ENCODE measurements around the gene ARMCX6. TPM values are rescaled to one million over a fixed set of nuclear protein-coding genes. Genes with fewer than 3 reads are reported as not detected.

Gene ARMCX6
- total RNA-seq, result 10 to 100 TPM; 20.3 to 25.6 TPM

DNA sequence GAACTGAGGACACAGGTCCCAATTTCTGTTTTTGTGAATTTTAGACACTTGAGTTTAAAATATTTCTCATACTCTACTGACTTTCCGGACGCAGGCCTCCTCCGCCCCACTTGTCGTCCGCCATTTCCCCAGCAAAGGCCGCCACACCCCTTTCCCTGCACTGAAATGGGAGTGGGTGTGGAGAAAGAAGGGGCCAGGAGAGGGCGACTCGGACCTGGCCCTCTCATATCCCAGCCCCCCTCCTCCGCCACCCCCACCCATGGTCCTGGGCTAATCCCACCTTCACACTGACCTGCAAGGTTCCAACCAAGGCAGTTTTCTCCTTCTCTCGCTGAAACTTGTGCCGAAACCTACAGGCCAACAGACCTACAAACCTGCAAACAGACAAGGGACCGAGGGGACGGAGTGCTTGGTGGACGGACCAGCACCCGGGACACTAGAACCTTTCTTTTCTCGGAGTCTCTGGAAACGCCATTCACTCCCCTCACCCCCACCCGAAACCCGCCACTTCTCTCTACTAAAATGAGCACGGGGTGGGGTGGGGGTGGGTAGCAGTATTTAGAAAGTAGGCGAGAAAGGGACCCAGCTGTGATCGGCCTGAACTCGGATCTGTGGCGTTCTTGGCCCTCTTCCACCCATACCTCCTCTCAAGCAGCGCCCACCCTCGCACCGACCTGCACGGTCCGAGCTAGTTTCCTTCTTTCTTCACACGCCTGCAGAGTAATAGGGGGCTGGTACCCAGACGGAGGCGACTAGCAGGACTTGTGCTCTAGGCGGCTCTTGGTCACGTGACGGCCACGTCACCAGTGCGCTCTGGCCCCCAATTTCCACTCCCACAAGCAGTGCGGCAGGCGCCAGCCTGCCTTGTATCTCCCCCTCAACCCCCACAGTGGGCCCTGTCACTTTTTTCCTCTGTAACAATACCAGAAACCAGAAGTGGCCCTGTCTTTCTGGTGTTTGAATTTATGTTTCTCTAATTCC is at the start of gene ARMCX6:
Gene ARMCX6 (minus strand): TSS at position 790 of the 981 bp plus-strand sequence. CDS start 1,380 bp downstream, outside the sequence.

DNA sequence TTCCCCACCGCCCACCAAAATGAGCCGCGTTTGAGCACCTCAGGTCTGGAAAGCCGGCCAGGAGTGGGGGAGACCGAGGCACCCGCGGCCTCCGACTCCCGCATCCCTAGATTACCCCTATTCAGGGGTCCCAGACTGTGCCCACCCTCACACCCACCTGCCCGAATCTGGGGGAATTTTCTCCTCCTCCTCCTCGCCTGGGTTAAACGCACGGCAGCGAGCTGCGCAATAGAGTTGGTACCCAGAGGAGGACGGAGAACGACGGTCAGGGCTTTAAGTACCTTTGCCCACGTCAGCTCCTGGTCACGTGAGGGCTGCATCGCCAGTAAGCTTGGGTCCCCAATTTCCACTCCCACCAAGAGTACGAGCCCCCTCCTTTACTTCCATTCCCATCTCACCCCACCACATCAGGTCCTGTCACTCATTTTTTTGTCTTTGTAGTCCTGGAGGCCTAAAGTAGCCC is 41.8 kb upstream of the ARMCX6 start, which contains the start of gene ARMCX2:
Gene ARMCX2 (minus strand): TSS at position 250 of the 463 bp plus-strand sequence. CDS start 2,262 bp downstream, outside the sequence.

Small RNA genes lying within 50 kb of the gene (small RNA-seq; reads per million reads assigned to genes)
- gene RNU6-30P, result 0.64 to 0.81 reads per million in 2 donors

Other genes starting within 250 kb of the ARMCX6 start
- under 1 TPM; under 0.01 to 0.34 TPM for gene BTK, start 231.8 kb downstream of the ARMCX6 start, total RNA-seq
- 10 to 100 TPM; 53.0 to 75.3 TPM for gene RPL36A, start 227.0 kb downstream of the ARMCX6 start, total RNA-seq
- gene GLA, start 210.1 kb downstream of the ARMCX6 start, total RNA-seq, result 100 to 1,000 TPM; 141 to 181 TPM
- 10 to 100 TPM; 58.6 to 59.2 TPM for gene HNRNPH2, start 209.8 kb downstream of the ARMCX6 start, total RNA-seq
- 1 to 10 TPM; 2.0 to 2.8 TPM for gene ARMCX4, start 132.5 kb downstream of the ARMCX6 start, total RNA-seq
- 10 to 100 TPM; 81.6 to 83.3 TPM for gene ARMCX1, start 67.5 kb downstream of the ARMCX6 start, total RNA-seq
- 10 to 100 TPM; 41.6 to 52.0 TPM for gene ARMCX3, start 5.2 kb upstream of the ARMCX6 start, total RNA-seq
- 10 to 100 TPM; 27.9 to 28.6 TPM for gene ARMCX2, start 41.9 kb upstream of the ARMCX6 start, total RNA-seq